A673 (cell line): Measurements from ENCODE around the gene UBE2D3. TPM values are rescaled to one million over a fixed set of nuclear protein-coding genes. Genes with fewer than 3 reads are reported as not detected.
"Not testable (repeated sequence)": the region's sequence is repeated elsewhere in the genome, so short reads cannot be mapped to it uniquely, and the experiment has no call there.

ENCODE experiments used
- BruUV-seq: library from RNA; stranded (reverse); fragments of 400-500 nt; replicated peaks from 2 replicates; lab custom pipeline; 2021; lab: Mats Ljungman, UMichigan
- CTCF ChIA-PET: fragments of 300-600 bp; sonication (Branson Sonifier 250); formaldehyde crosslinking; loops from one replicate; lab custom pipeline; 2022; ENCODE audit warnings: antibody characterized with exemption; lab: Charles Lee
- POLR2A ChIA-PET: fragments of 300-600 bp; sonication (Branson Sonifier 250); formaldehyde crosslinking; loops from one replicate; lab custom pipeline; 2022; ENCODE audit warnings: antibody characterized with exemption; ENCODE audit not compliant: low non-redundant PET; lab: Charles Lee
- DNase-seq: peaks from one replicate; pipeline ENCODE4 v3.0.0-alpha.2; 2015; ENCODE audit warnings: low spot score
- H3K27ac ChIP-seq: fragments of 200-600 bp; sonication (generic); 2 replicates; pipeline ENCODE4 v1.5.1; 2016; ENCODE audit warnings: mixed run types, low read depth, mild to moderate bottlenecking, mixed read lengths, antibody characterized with exemption, low read length; ENCODE audit not compliant: poor library complexity, severe bottlenecking
- H3K27me3 ChIP-seq: fragments of 200-600 bp; sonication (generic); replicated peaks from 2 replicates; pipeline ENCODE4 v1.6.1; 2017; ENCODE audit warnings: mixed run types, low read depth, mild to moderate bottlenecking, mixed read lengths, antibody characterized with exemption, low read length; ENCODE audit not compliant: insufficient read depth, poor library complexity
- H3K36me3 ChIP-seq: fragments of 200-600 bp; sonication (generic); 2 replicates; pipeline ENCODE4 v1.6.1; 2016; ENCODE audit warnings: mixed run types, mild to moderate bottlenecking, mixed read lengths, antibody characterized with exemption, low read length; ENCODE audit not compliant: insufficient read depth, poor library complexity, severe bottlenecking
- H3K4me1 ChIP-seq: fragments of 200-600 bp; sonication (generic); 2 replicates; pipeline ENCODE4 v1.6.1; 2017; ENCODE audit warnings: mixed run types, mild to moderate bottlenecking, mixed read lengths, antibody characterized with exemption, low read length; ENCODE audit not compliant: insufficient read depth, poor library complexity, severe bottlenecking
- H3K4me3 ChIP-seq: fragments of 200-600 bp; sonication (generic); 2 replicates; pipeline ENCODE4 v1.5.1; 2016; ENCODE audit warnings: low read depth, mixed run types, mild to moderate bottlenecking, mixed read lengths, low read length; ENCODE audit not compliant: poor library complexity, severe bottlenecking
- H3K9me3 ChIP-seq: fragments of 200-600 bp; sonication (generic); 2 replicates; pipeline ENCODE4 v1.6.1; 2016; ENCODE audit warnings: mixed run types, low read depth, mild to moderate bottlenecking, mixed read lengths, antibody characterized with exemption, low read length; ENCODE audit not compliant: poor library complexity, severe bottlenecking
- CTCF ChIP-seq: fragments of 300-800, 200-600 bp; sonication (generic); conservative IDR thresholded peaks from 2 replicates; pipeline ENCODE4 v1.5.1; 2017; ENCODE audit warnings: low read depth, mild to moderate bottlenecking, antibody characterized with exemption, low read length, moderate library complexity, mixed read lengths
- EZH2 ChIP-seq: fragments of 200-600 bp; sonication (generic); IDR thresholded peaks from 2 replicates; pipeline ENCODE4 v1.6.1; 2017; ENCODE audit warnings: borderline replicate concordance, low read depth, mild to moderate bottlenecking, mixed read lengths, antibody characterized with exemption, low read length; ENCODE audit not compliant: poor library complexity, severe bottlenecking
- intact Hi-C: fragments of 100-400 bp; cut with micrococcal nuclease; formaldehyde crosslinking; loops from one replicate; pipeline ENCODE4 v1.10.0; 2022; ENCODE audit not compliant: unreplicated experiment
- total RNA-seq: library from RNA; stranded (reverse); gene quantifications from 2 replicates; pipeline ENCODE4 v1.2.3, GENCODE V29; 2021

The UBE2D3 gene
- total RNA-seq, 1 experiment from 2014 or later = 378 TPM

- Histone ChIP-seq H3K36me3 (peaks cover 32% of the 10 kb centered on the region), H3K27me3 (no peaks in the 10 kb centered on the region), H3K4me1 (peaks cover 57% of the 10 kb centered on the region), H3K4me3 (peak overlapping the region; percentile 98), H3K9me3 (no peaks in the 10 kb centered on the region), H3K27ac (no peak overlapping the region)
- intact Hi-C loops = no loop called here
- TF ChIP-seq EZH2 (no peak), CTCF (no peak)
- ChIA-PET POLR2A (no interaction called here), CTCF (no interaction called here)
- no TSS peak for BruUV-seq
- no peak for DNase-seq
These were observed 3.9 kb downstream of the UBE2D3 start for GRCh38 chr4:102823464-102823863.

- Histone ChIP-seq H3K4me3 (no peak overlapping the region), H3K36me3 (peaks cover 35% of the 10 kb centered on the region), H3K9me3 (no peaks in the 10 kb centered on the region), H3K27ac (no peak overlapping the region), H3K27me3 (no peaks in the 10 kb centered on the region), H3K4me1 (peaks cover 71% of the 10 kb centered on the region)
- ChIA-PET POLR2A (no interaction called here), CTCF (no interaction called here)
- TF ChIP-seq CTCF (no peak), EZH2 (no peak)
- DNase-seq = no peak
- no TSS peak for BruUV-seq
- intact Hi-C loops = no loop called here
These were observed 7.6 kb downstream of the UBE2D3 start for GRCh38 chr4:102819588-102820365.

- intact Hi-C loops, H3K4me3 ChIP-seq, DNase-seq, POLR2A ChIA-PET, H3K27me3 ChIP-seq, BruUV-seq, H3K27ac ChIP-seq, H3K9me3 ChIP-seq, CTCF ChIA-PET: not testable (repeated sequence)
- Histone ChIP-seq H3K36me3 (peaks cover 29% of the 10 kb centered on the region), H3K4me1 (peaks cover 64% of the 10 kb centered on the region)
These were observed 8.3 kb downstream of the UBE2D3 start for GRCh38 chr4:102819100-102819499.
